ENCODE data around the gene TRIM6.

DNA sequence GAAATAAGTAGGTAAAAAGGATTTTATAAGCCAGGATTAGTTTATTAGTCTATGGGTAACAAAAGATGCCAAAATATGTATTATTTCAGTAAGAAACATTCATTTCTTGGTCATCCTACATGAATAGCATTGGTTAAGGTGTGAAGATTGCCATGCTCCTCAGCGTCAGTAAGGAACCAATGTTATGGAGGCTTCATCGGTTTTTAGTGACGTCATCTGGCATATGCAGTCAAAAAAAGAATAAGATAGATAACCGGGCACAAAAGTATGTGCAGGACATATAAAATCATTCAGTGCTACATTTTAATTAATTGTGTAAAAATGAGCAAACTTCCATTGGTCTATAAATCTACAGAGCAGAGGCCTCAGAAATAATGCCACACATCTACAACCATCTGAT lies 59.0 kb downstream of the TRIM6 start:
- TF ChIP-seq NFIC (IDR thresholded peaks at IDR 0.05) (no peak), TAF1 (IDR thresholded peaks at IDR 0.05; ENCODE audit: low read depth) (no peak), ZBTB7A (IDR thresholded peaks at IDR 0.05; ENCODE audit: low read depth) (no peak), TCF12 (IDR thresholded peaks at IDR 0.05; ENCODE audit: low read depth) (no peak), CEBPB (IDR thresholded peaks at IDR 0.05) (no peak)
- TF ChIP-seq, protein P1, sequence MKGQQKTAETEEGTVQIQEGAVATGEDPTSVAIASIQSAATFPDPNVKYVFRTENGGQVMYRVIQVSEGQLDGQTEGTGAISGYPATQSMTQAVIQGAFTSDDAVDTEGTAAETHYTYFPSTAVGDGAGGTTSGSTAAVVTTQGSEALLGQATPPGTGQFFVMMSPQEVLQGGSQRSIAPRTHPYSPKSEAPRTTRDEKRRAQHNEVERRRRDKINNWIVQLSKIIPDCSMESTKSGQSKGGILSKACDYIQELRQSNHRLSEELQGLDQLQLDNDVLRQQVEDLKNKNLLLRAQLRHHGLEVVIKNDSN (IDR thresholded peaks at IDR 0.05): no peak
- TF ChIP-seq, protein P2, sequence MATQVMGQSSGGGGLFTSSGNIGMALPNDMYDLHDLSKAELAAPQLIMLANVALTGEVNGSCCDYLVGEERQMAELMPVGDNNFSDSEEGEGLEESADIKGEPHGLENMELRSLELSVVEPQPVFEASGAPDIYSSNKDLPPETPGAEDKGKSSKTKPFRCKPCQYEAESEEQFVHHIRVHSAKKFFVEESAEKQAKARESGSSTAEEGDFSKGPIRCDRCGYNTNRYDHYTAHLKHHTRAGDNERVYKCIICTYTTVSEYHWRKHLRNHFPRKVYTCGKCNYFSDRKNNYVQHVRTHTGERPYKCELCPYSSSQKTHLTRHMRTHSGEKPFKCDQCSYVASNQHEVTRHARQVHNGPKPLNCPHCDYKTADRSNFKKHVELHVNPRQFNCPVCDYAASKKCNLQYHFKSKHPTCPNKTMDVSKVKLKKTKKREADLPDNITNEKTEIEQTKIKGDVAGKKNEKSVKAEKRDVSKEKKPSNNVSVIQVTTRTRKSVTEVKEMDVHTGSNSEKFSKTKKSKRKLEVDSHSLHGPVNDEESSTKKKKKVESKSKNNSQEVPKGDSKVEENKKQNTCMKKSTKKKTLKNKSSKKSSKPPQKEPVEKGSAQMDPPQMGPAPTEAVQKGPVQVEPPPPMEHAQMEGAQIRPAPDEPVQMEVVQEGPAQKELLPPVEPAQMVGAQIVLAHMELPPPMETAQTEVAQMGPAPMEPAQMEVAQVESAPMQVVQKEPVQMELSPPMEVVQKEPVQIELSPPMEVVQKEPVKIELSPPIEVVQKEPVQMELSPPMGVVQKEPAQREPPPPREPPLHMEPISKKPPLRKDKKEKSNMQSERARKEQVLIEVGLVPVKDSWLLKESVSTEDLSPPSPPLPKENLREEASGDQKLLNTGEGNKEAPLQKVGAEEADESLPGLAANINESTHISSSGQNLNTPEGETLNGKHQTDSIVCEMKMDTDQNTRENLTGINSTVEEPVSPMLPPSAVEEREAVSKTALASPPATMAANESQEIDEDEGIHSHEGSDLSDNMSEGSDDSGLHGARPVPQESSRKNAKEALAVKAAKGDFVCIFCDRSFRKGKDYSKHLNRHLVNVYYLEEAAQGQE (IDR thresholded peaks at IDR 0.05; ENCODE audit: low read depth): no peak
- TF ChIP-seq, protein P3, sequence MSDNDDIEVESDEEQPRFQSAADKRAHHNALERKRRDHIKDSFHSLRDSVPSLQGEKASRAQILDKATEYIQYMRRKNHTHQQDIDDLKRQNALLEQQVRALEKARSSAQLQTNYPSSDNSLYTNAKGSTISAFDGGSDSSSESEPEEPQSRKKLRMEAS (IDR thresholded peaks at IDR 0.05): no peak

Data from Ishikawa (cell line).